ENCODE results near the gene GTPBP2.
"Not testable (repeated sequence)": the region's sequence is repeated elsewhere in the genome, so short reads cannot be mapped to it uniquely, and the experiment has no call there.

Gene GTPBP2

DNA sequence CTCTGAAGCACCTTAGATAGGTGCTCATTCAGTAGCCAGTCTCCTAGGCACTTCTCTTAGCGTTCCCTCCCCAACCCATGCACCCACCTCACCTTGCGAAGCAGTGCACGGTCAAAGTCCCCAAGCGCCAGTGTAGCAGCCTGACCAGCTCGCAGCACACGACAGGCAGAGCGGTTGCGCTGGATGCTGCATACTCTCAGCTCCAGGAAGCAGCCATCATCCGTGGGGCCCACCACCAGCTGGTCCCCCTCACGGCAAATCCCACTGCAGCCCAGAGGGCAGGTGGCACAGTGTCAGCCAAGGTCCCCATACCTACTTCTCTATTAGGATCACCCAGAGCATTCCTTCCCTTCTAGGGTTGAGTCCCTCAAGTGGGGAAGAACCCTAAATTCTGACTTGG lies 6.5 kb downstream of the GTPBP2 start:
- DNase-seq = no peak

DNA sequence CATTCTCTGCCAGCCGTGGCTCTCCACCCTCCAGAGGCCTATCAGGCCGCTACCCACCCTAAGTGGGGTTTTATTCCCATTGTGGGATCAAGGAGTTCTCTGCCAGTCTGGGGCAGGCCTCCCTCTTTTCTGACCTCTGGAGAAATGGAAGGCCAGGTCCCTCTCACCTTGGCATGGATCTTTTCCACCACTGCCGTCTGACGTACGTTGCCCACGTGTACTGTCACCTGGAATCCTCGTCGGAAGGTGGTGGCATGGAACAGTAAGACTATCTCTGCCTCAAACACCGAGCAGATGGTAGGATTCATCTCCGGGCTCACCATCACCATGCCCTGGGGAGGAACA lies 7.3 kb downstream of the GTPBP2 start:
- no peak for DNase-seq

DNA sequence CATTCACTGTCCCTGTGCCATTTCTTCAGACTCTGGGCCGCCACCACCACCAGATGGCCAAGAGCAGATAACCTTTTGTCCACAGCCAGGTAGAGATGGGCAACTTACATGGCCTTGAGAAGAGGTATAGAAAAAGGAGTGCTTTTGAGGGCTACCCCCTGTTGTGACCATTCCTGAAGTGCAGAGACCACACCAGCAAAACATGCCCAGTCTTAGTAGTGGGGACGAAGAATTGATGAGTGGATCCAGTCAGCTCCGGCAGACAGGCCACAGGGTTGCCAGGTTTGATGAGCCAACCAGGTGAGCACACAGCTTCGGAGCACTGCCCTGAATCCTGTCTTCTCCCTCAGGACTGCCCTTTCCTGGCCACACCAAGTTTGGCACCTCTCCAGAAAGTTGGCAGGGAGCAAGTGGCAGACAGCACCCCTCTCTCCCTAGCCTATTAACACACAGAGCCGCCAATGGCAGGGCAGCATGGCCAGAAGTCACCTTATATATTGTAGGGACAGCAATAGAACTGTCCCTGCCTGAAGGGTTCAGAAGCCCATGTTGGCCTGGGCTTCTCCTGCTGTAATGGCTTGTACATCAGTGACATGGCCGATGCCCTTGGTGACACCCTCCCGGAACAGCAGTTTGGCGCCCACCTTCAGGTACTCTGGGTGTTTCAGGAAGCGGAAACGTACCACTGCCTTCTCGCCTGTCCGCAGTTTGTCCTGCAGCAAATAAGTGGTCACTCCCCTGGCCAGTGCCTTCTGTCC lies 7.8 kb downstream of the GTPBP2 start:
- no peak for DNase-seq

DNA sequence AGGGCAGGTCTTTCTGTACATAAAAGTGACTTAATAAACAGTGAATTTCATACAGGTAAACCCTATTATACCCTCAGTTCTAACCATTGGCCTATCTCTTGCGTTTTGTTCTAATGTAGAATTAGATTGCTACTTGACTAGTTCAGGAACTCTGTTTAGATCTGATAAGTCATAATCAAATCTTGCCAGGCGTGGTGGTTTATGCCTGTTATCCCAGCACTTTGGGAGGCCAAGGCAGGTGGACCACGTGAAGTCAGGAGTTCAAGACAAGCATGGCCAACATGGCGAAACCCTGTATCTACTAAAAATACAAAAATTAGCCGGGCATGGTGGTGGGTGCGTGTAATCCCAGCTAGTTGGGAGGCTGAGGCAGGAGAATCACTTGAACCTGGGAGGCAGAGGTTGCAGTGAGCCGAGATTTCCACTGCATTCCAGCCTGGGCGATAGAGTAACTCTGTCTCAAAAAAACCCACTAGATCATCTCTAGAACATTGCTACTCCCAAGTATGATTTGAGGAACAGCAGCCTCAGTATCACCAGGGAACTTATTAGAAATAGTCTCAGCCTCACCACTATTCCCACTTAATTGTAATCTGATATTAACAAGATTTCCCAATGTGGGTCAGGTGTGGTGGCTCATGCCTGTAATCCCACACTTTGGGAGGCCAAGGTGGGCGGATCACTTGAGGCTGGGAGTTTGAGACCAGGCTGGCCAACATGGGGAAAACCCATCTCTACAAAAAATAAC lies 12.2 kb downstream of the GTPBP2 start:
- no peak for DNase-seq

DNA sequence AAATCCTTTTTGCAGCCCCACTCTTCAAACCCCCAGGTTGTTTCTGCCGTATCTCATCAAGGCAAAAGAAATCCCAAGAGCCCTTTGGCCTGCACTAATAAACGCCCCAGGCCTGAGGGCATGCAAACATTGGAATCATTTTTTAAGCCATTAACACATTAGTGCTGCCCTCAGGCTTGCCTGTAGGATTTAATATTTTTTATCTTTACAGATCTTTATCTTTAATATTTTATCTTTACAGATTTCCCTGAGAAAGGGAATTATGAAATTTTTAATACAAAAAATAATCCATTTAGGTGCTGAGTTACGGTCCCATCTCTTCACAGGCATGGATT lies 14.7 kb downstream of the GTPBP2 start:
- no peak for DNase-seq

DNA sequence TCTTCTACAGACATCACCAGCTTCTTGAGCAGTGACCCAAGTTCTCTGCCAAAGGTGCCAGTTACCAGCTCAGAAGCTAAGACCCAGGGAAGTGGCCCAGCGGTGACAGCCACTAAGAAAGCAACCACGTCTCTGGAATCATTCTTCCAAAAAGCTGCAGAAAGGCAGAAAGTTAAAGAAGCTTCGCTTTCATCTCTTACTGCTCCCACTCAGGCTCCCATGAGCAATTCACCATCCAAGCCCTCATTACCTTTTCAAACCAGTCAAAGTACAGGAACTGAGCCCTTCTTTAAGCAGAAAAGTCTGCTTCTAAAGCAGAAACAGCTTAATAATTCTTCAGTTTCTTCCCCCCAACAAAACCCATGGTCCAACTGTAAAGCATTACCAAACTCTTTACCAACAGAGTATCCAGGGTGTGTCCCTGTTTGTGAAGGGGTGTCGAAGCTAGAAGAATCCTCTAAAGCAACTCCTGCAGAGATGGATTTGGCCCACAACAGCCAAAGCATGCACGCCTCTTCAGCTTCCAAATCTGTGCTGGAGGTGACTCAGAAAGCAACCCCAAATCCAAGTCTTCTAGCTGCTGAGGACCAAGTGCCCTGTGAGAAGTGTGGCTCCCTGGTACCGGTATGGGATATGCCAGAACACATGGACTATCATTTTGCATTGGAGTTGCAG lies 15.2 kb downstream of the GTPBP2 start:
- DNase-seq = no peak

DNA sequence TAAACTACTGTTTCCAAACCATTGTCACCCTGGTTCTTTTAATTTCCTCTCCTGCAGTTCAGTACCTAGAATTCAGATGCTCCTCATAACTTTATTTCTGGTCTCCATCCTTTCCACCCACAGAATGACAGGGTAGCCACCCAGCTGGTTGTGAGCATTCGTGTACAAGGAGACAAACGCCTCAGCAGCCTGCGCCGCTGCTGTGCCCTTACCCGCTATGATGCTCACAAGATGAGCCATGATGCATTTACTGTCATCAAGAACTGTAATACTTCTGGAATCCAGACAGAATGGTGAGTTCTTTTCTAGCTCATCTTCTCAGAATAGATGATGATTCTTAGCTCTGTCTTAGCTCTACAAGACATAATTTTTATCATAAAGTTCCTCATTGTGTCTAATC lies 18.6 kb downstream of the GTPBP2 start:
- DNase-seq = no peak

DNA sequence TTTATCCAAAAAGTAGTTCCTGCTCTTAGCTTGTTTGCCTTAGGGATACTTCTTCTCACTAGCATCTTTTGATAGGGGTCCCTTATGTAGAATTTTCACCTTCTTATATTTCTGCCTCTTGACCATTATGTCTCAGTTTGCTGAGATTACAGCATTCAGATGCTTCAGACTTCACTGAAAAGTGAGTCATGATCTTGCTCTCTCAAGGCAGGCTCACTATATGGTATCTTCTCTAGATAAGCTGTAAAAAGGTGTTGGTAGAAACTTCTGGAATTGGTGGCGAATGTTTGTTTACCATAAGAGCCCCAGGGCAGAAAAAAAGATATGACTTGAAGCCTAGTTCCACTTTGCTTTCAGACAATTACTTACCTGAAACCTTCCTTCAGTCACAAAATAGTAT lies 19.7 kb downstream of the GTPBP2 start:
- no peak for DNase-seq

DNA sequence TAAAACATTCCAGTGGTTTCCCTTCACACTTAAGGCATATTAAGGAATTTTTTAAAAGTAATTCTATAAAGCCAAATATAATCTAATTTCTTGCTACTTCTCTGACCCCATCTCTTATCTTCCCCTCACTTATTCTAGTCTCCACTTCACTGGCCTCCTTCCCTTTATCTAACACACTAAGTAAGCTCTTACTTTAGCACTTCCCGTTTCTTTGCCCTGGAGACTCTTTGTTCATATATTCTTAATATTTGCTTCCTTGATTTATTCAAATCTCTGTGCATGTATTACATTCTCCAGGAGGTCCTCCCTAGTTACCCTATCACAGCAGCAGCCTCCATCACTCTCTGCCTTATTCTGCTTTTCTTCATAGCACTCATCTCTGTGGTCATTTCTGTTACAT lies 20.3 kb downstream of the GTPBP2 start:
- DNase-seq = no peak

DNA sequence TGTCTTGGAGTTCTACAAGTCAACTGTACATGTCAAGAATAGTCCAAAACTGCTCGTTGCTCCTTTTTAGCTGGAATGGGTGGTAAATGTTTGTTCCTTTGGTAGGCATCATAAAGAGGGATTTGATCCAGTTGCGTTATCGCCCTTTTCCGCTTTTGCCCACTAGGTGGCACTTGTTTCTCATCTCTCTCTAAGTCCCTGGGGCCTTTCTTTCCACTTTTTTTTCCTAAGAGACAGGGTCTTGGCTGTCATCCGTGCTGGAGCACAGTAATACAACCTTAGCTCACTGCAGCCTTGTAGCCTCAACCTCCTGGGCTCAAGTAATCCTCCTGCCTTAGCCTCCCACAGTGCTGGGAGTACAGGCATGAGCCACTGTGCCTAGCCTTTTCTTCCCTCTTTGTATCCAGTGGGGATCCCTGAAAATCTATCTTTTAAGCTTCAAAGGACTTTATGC lies 20.7 kb downstream of the GTPBP2 start:
- DNase-seq = peak; percentile 65

DNA sequence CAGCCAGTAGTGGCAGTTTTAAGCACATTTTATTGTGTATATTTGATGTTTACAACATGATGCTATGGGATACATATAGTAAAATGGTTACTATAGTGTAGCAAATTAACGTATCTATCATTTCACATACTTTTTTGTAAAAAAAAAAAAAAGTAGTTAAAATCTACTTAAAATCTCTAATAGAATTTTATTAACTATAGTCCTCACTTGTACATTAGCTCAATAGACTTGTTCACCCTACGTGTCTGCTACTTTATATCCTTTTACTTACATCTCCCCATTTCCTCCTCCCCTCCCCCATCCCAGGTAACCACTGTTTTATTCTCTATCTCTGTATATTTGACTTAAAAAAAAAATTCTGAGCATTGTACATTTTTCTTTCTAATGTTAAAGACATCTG lies 23.0 kb downstream of the GTPBP2 start:
- no peak for DNase-seq

DNA sequence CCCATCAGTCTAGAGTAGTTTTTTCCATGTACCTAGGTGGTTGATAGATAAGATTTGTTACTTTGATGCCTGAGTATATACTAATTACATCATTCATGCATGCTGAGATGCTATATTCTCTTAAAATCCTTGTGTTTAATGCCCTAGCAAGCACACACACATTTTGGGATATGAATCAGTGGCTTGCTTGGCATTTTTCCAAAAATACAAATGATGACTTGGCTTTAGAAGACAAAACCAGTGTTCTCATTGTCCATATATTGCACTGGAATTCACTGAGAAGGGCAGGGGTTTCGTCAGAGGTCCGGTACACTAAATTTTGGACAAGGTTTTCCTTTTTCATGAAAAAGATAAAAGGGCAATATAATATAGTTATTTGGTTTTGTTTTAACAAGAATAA lies 24.9 kb downstream of the GTPBP2 start:
- DNase-seq = no peak

DNA sequence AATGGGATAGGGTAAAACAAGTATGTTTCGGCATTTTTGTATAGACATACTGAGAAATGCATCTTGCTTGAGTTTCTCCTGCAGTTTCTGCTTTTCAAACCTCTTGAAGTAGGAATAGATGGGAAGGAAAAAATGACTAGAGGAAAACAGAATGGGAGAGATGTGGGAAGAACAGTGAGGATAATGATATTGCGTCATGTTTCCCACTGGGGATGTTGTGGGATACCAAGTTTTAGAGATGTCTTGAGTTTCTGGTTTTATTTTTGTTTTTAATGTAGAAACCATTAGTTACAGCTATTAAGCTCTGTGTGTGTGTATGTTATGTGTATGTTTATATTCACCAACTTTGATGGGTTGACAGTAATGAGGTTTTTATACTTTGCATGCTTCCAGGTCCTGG lies 28.5 kb downstream of the GTPBP2 start:
- DNase-seq = no peak

DNA sequence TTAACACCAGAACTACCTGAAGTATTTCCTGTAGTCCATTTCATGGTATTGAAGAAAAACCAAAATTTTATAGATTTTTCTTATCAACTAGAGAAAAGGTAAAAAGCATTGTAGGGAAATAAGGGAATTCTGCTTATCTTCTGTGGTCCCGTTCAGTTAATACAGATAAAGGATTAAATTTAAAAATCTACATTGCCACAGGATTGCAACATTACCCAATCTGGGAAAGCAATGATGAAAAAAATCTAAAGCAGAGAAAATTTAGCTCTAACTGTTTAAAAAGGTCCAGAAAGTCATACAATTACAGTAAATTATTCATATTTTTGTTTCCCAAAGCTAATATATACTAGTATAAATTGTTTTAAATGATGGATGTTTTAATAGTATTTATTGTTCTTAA lies 35.1 kb downstream of the GTPBP2 start:
- DNase-seq = no peak

DNA sequence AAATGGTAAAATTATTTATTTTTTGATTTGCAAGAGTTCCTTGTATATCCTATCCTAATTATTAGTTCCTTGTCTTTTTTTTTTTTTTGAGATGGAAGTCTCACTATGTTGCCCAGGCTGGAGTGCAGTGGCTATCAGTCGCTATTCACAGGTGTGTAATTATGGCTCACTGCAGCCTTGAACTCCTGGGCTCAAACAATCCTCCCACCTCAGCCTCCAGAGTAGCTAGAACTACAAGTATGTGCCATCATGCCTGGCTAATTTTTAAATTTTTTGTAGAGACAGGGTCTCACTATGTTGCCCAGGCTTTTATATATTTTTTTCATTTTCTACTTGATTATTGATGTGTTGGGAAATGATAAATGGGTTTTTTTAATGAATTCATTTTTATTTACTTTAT lies 39.5 kb downstream of the GTPBP2 start:
- not testable (repeated sequence) for DNase-seq

DNA sequence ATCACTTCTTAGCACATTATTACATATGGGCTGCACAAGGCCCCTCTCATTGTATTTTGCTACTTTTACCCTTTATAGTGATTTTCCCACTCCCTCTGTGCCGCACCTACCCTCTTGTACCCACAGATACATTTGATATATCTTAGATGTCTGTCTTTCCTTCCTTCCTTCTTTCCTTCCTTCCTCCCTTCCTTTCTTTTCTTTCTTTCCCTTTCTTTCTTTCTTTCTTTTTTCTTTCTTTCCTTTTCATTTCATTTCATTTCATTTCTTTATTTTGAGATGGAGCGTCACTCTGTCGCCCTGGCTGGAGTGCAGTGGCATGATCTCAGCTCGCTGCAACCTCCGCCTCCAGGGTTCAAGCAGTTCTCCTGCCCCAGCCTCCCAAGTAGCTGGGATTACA lies 40.9 kb downstream of the GTPBP2 start:
- no peak for DNase-seq

DNA sequence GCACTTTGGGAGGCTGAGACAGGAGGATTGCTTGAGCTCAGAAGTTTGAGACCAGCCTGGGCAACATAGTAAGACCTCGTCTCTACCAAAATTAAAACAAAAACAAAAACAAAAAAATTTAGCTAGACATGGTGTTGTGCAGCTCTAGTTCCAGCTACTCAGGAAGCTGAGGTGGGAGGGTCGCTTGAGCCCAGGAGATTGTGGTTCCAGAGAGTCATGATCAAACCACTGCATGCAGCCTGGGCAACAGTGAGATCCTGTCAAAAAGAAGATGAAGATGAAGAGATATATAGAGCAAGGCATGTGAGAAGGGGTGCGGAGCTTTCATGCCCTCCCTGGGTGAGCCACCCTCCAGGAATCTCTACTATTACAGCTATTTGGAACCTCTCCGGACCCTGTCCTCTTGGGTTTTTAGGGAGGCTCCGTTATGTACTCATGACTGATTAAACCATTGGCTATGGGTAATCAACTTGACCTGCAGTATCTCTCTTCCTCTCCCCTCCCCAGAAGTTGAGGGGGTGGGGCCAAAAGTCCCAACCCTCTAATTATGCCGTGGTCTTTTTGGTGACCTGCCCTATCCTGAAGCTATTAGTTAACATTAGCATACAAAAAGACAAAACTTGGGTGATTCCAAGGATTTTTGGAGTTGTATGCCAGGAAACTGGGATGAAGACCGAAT lies 44.0 kb downstream of the GTPBP2 start:
- peak; percentile 18 for DNase-seq

DNA sequence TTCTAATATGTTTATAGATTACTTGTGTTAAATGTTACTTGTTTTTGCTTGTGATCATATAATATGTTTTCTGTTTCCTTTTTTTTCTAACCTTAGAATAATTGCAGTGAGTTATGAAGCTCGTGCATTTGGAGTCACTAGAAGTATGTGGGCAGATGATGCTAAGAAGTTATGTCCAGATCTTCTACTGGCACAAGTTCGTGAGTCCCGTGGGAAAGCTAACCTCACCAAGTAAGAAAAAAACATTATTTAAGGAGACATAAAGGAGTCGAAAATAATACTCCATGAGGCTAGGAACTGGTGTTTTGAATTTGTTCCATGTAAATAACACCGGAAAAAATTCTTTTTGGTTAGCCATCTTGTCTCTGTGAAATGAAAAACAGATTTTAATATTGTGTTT lies 46.2 kb downstream of the GTPBP2 start:
- no peak for DNase-seq

DNA sequence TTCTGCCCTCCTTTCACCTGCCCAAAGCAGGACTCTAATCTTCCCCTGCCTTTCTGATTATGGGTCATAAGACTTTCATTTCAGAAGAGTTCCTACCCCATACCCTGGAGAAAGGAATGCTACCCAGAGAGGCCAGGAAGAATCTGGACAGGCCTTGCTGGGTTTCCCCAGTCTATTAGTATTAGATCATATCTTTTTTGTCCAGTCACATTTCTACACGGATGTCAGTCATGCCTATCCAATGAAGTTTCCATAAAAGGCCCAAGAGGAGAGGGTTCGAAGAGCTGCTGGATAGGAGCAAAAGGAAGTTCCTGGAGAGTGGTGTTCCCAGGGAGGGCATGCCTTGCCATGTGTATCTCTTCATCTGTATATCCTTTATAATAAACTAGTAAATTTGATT lies 49.9 kb downstream of the GTPBP2 start:
- no peak for DNase-seq

DNA sequence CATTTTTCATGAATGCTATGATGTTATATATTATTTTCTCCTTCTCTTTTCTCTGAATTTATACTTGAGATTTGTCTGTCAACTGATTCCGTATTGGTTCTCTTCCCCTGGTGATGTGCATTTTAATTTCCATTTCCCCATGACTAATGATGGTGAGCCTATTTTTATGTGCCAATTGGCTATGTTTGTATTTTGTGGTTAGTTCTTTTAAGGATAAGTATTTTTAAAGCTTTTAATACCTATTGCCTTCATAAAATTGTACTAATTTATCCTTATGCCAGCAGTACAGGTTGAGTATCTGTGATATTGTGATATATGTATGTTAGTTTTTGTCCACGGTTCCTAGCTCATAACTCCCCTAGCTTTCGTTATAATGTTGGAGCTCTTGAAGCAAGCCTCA lies 50.3 kb downstream of the GTPBP2 start:
- DNase-seq = no peak

DNA sequence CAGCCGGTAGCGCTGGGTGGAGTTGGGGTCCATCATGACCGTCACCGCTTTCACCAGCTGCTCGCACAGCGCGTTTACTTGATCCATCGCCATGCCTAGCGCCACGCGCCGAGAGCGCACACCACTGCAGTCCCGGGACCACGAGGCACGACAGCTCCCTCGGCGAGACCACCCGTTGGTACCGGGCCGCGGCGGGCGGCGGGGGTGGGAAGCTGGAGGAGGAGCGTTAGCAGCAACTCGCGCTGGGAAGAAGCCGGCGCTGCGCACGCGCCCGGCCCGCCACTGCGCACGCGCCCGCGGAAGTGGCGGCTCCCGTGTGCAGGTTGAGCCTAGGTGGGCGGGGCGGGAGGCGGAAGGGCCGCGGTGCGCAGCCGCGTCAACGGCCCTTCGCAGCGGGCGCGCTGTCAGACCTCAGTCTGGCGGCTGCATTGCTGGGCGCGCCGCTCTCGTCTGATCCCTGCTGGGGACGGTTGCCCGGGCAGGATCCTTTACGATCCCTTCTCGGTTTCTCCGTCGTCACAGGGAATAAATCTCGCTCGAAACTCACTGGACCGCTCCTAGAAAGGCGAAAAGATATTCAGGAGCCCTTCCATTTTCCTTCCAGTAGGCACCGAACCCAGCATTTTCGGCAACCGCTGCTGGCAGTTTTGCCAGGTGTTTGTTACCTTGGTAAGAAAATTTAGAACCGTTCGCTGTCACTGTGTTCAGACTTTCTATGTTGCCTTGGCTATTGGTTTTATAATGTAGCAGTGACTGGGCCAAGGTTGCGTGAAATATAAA lies 53.1 kb downstream of the GTPBP2 start, which contains the start of the genes POLH and XPO5:
POLH (plus strand) TSS at position 414 of the 780 bp plus-strand sequence. CDS start 6,135 bp downstream, outside the sequence.
XPO5 (minus strand) TSS at position 267 of the 780 bp plus-strand sequence; CDS start at position 93, 174 bp downstream.
- DNase-seq = peak; percentile 95

DNA sequence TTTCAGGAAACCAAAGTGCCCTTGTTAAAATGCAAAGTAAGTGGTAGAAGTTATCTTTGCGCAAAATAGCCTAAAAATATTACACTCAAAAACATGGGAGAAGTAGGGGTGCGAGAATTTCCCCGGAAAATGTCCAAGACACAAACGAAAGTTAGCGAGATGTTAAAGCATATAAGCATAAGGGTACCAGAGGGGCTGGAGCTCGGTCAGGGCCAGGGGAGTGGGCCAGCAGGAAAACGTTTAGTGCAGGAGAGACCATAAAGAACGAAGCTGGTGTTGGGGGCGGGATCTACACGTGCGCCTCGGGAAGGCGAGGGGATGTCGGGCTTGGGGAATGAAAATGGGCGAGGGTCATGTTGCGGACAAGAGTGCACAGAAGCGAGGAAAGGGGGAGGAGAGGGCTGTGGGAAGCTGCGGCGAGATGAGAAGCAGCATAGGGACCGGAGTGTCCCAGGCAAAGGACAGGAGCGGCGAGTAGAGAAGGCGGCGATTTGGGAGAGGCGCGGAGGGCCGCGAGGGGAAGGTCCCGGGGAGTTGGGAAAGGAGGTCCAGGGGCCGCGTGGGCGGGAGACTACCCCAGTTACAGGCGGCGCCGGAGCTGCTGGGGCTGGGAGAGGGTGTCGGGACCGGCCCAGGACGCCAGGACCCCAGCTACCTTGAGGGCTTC lies 53.8 kb downstream of the GTPBP2 start:
- DNase-seq = peak; percentile 33
